Cardiac septum (tissue), 1 donor: ENCODE results near the gene TIMM13. TPM values are rescaled to one million over a fixed set of nuclear protein-coding genes. Genes with fewer than 3 reads are reported as not detected.

Source experiments
- DNase-seq: peaks from one replicate; pipeline ENCODE4 v3.0.0-alpha.2; 2020; ENCODE audit warnings: low spot score
- intact Hi-C: fragments of 100-400 bp; cut with DNase I; formaldehyde crosslinking; loops from one replicate; pipeline ENCODE4 v1.14.0; 2022
- total RNA-seq: library from RNA; stranded (reverse); fragmentation: NEBNext Ultra II Directional; extraction: Animal tissue kit (Norgen Biotek cat#: 25700); gene quantifications from one replicate; pipeline ENCODE4 v1.2.1, GENCODE V29; 2021
- donor health status: DM: no; HTN: no; CAD: no.

TIMM13 gene
- total RNA-seq, 1 donor from 2014 or later: 57.3 TPM

DNA sequence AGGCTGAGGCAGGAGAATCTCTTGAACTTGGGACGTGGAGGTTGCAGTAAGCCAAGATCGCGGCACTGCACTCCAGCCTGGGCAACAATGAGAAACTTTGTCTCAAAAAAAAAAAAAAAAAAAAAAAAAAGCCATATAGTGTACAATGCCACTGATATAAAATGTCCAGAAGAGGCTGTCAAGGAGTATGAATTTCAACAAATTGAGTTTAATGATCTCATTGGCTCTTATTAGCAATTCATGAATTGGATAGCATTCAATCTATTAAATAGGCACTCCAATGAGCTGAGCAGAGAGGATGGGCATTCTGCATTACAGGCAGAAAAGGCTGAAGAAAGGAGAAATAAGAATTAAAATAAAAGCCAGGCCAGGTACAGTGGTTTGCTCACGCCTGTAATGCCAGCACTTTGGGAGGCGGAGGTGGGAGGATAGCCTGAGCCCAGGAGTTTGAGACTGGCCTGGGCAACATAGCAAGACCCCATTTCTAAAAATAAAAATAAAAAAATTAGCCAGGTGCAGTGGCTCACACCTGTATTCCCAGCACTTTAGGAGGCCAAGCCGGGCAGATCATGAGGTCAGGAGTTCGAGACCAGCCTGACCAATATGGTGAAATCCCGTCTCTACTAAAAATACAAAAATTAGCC lies 30.1 kb upstream of the TIMM13 start:
- intact Hi-C loops: no loop called here
- DNase-seq: no peak

DNA sequence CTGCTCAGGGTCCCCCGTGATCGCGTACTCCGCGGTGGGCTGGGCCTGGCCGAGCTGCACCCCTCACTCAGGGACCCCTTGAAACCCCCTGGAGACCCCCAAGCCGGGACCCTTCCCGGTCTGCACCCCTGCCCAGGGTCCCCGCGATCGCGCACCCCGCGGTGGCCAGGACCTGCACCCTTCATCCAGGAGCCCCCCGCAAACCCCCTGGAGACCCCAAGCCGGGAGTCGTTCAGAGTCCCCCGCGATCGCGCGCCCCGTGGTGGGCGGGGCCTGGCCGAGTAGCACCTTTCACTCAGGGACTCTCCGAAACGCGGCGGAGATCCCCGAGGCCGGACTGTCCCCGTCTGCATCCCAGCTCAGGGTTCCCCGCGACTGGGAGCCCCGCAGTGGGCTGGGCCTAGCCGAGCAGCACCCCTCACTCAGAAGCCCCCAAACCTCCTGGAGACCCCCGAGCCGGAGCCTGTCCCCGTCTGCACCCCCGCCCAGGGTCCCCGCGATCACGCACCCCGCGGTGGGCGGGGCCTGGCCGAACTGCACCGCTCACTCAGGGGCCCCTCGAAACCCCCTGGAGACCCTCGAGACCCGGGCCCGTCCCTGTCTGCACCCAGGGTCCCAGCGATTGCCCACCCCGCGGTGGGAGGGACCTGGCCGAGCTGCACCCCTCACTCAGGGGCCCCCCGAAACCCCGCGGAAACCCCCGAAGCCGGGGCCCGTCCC lies 28.6 kb upstream of the TIMM13 start:
- intact Hi-C loops: loop anchor here (2.0 kb wide), 1 partner anchor 29 kb away; the partner anchor contains the start of gene TIMM13
- no peak for DNase-seq

DNA sequence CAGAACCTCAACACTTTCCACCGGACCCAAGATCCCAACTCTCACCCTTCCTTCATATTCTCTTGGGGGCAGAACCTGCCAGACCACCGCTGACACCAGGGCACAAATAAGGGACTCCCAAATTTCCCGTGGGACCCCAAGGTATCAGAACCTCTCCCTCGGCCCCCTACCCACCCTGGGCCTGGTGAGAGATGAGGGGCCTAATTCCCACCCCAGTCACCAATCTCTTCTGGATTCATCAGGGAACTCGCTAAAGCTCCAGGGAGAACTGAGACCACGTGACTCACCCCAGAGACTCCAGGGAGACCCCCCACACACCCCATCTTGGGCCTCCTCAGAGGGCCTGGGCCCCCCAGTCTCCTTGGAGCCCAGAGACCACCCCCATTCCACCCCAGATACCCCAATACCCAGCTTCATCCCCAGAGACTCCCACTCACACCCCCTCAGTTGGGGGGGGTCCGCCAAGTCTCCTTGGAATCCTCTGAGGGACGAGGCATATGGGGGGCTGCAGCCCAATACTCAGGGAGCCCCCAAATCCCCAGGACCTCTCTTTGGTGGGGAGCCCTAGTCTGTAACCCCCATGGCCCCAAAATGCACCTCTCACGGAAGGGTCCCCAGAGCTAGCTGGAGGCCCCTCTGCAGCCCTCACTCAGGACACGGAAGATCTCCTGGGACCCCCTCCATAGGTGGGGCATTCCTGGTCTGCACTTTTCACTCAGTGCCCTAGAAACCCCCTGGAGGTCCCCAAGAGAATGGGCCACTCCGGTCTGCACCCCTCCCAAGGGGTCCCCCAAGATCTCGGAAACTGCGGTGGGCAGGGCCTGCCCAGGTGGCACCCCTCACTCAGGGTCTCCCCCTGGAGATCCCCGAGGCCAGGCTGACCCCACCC lies 27.8 kb upstream of the TIMM13 start:
- DNase-seq: no peak
- intact Hi-C loops: loop anchor here (2.0 kb wide), 1 partner anchor 28 kb away; the partner anchor contains the start of gene TIMM13

- intact Hi-C loops: loop anchor here (2.0 kb wide), 1 partner anchor 28 kb away; the partner anchor contains the start of gene TIMM13
- no peak for DNase-seq
Observed at GRCh38 chr19:2454199-2454961, 27.0 kb upstream of the TIMM13 start.

DNA sequence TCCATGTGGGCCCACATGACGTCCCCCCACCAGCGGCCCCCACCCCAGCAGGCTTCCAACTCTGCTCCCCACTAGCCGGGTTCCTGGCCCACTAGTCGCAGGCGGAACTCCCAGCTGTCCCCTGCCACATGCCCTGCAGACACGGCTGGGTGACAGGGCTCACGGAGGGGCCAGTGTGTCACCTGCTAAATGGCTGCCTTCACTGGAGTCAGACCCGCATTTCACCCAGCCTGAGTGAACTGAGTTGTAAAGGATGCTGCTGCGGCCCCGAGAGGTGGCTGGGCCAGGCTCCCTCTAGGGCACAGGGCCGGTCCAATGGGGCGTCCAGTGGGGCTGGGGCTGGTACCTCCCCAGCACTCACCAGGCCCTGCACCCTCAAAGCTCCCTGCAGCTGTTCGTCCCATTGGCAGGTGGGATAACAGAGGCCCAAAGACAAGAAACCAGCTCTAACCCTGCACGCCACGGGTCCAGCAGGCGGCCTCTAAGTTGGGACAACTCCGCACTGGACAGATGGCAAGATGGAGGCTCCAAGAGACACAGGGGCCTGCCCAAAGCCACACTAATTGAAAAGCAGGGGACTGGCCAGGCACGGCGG lies 26.1 kb upstream of the TIMM13 start:
- intact Hi-C loops: loop anchor here (2.0 kb wide), 1 partner anchor 27 kb away; the partner anchor contains the start of gene TIMM13
- DNase-seq: no peak

GRCh38 chr19:2451741-2452140 lies 24.4 kb upstream of the TIMM13 start:
- intact Hi-C loops: no loop called here
- no peak for DNase-seq

- no peak for DNase-seq
- intact Hi-C loops: no loop called here
Observed at GRCh38 chr19:2451138-2451537, 23.8 kb upstream of the TIMM13 start.

DNA sequence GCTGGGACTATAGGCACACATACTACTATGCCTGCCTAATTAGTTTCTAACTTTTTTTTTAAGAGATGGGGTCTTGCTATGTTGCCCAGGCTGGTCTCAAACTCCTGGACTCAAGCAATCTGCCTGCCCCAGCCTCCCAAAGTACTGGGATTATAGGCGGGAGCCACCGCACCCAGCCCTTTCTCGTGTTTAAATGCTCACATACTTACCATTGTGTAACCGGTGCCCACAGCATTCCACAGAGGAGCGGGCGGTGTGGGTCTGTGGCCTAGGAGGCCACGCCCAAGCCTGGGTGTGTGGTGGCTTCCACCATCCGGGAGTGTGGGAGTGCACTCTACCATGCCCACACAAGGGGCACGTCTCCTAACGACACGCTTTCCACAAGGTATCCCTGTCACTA lies 21.6 kb upstream of the TIMM13 start:
- intact Hi-C loops: no loop called here
- no peak for DNase-seq

DNA sequence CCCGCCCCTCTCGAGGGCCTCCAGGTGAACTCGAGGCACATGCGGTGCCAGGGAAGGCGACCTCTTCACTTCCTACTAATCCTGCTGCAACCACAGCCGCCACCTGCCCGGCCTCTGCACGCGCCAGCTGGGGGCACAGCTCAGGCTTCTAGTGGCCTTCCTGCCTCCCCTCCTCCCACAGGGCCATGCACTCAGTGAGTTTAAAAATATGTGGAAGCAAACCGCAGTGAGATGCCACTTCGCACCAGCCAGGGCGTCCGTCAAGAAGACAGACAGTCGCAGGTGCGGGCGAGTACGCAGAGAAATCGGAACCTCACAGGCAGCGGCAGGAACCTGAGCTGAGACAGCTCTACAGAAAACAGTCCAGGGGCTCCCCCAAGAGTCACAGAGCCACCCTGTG lies 19.0 kb upstream of the TIMM13 start:
- intact Hi-C loops: no loop called here
- DNase-seq: no peak

GRCh38 chr19:2444251-2445002 lies 17.0 kb upstream of the TIMM13 start:
- intact Hi-C loops: no loop called here
- DNase-seq: no peak

GRCh38 chr19:2443785-2444182 lies 16.4 kb upstream of the TIMM13 start:
- DNase-seq: no peak
- intact Hi-C loops: no loop called here

GRCh38 chr19:2443116-2443784 lies 15.9 kb upstream of the TIMM13 start:
- intact Hi-C loops: no loop called here
- no peak for DNase-seq

GRCh38 chr19:2441096-2441752 lies 13.8 kb upstream of the TIMM13 start:
- intact Hi-C loops: no loop called here
- DNase-seq: no peak

DNA sequence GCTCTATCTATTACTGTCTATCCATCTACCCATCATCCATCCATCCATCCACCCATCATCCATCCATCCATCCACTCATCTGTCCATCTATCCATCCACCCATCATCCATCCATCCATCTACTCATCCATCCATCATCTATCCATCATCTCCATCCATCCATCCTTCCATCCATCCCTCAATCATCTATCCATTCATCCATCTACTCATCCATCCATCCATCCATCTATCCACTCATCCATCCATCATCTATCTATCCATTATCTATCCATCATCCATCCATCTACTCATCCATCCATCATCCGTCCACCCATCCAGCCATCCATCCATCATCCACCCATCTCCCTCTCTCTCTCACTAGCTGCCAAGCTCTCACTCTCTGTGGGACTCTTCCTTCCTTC lies 13.1 kb upstream of the TIMM13 start:
- DNase-seq: no peak
- intact Hi-C loops: no loop called here

- intact Hi-C loops: no loop called here
- DNase-seq: no peak
Observed at GRCh38 chr19:2438178-2438577, 10.8 kb upstream of the TIMM13 start.

GRCh38 chr19:2436926-2437325 lies 9.5 kb upstream of the TIMM13 start:
- no peak for DNase-seq

GRCh38 chr19:2436384-2436783 lies 9.0 kb upstream of the TIMM13 start:
- DNase-seq: no peak

More at GRCh38 chr19:2436926-2437325, 9.5 kb upstream of the TIMM13 start:
- intact Hi-C loops: no loop called here

More at GRCh38 chr19:2436384-2436783, 9.0 kb upstream of the TIMM13 start:
- intact Hi-C loops: no loop called here
